ENCODE measurements around the gene TIMP4.

TIMP4 gene

DNA sequence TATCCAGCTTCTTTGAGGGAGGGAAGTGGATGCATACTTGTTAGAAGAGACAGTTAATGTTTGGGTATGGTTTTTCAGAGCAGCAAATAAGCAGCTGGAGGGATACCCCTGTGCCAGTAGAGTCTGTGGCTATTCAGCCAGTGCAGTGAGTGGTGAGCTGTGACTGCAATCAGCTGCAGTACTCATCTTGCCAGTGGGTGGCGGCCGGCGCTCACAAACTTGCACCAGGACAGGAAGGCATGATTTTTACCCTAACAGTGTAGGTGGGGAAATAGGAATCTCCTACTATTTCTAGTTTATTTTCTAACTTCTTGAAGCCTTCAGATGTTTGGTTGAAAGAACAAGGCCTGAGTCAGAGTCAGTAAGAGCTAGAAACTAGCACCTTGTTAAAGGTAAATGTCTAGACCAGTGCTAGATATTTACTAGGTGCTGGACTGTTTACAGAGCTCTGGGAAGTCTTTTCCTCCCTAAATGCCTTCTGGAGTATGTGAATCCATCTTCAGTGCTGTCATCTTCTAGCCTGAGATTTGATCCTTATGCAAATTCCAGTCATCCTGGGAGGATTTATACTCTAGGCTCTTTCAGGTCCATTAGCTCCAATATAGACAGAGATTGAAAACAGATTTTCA, 23.6 kb downstream of the TIMP4 start:
- H3K36me3 ChIP-seq (ENCODE audit: control insufficient read depth in 2 of 2, insufficient read depth in 2 of 2, low read length in 2 of 2) = no peaks in the 10 kb centered on the region
- H3K4me1 ChIP-seq (ENCODE audit: control insufficient read depth in 2 of 2, insufficient read depth in 2 of 2, low read length in 2 of 2) = peaks cover 0 to 5% of the 10 kb centered on the region in 2 donors
- H3K4me3 ChIP-seq (ENCODE audit: low read length in 2 of 2) = no peak overlapping the region
- no peaks in the 10 kb centered on the region for H3K27me3 ChIP-seq (ENCODE audit: control insufficient read depth in 2 of 2, insufficient read depth in 2 of 2, low read length in 2 of 2)
- no peaks in the 10 kb centered on the region for H3K9me3 ChIP-seq (ENCODE audit: control insufficient read depth in 2 of 2, low read length in 2 of 2)
- no peak overlapping the region for H3K27ac ChIP-seq (ENCODE audit: low read depth in 2 of 2, low read length in 2 of 2)
- H3K9ac ChIP-seq (ENCODE audit: low read depth in 1 of 2, low read length in 2 of 2) = peak overlapping the region in 1 of 2 donors; percentile 10

DNA sequence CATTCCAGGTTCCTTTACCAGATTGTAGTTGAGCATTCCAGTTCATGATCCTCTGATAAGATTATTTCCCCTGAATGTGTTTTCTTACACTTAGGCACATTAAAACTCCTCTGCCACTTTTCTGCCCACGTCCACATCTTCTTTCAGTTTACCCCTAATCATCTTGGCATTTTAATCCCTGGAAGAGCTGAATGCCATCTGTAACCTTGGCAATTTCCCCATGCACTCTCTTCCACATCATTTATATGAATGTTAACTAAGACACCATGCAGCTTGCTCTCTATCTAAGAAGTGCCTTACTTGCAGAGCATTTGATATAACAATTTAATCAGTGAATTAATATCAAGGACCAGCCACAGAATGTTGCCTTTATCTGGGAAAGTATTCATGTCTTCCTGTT, 25.8 kb downstream of the TIMP4 start:
- Histone ChIP-seq H3K9me3 (ENCODE audit: control insufficient read depth in 2 of 2, low read length in 2 of 2) (no peaks in the 10 kb centered on the region), H3K9ac (ENCODE audit: low read depth in 1 of 2, low read length in 2 of 2) (no peak overlapping the region), H3K36me3 (ENCODE audit: control insufficient read depth in 2 of 2, insufficient read depth in 2 of 2, low read length in 2 of 2) (no peaks in the 10 kb centered on the region), H3K4me1 (ENCODE audit: control insufficient read depth in 2 of 2, insufficient read depth in 2 of 2, low read length in 2 of 2) (no peaks in the 10 kb centered on the region), H3K27me3 (ENCODE audit: control insufficient read depth in 2 of 2, insufficient read depth in 2 of 2, low read length in 2 of 2) (no peaks in the 10 kb centered on the region), H3K4me3 (ENCODE audit: low read length in 2 of 2) (no peak overlapping the region), H3K27ac (ENCODE audit: low read depth in 2 of 2, low read length in 2 of 2) (no peak overlapping the region)

DNA sequence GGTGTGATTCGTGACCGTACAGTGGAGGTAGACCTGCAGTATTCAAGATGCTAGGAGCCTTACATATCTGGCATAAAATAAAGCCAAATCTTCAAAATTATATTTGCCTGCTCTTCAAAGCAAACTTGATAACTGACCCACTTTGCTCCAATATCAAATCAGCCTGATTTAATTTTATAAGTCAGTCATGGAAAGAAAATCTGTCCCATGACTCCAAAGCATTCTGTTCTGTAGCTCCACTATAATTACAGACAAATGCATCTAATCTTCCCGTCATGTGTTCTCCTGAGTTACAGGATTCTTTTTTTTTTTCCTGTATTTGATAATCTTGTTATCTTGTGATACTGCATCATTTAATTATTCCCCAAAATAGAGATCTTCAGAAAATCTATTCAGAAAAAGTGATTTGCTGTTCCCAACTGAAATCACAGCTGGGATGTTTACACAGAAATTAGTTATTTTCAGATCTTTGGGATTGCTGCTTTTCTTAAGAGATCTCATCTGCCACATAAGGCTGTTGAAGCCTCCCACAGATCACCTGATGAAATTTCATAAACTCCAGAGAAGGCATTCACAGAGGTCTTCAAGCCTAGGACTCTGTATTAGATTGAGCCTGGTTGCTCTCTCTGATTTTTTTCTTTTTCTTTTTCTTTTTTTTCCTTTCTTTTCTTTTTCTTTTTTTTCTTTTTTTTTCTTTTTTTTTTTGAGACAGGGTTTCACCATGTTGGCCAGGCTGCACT, 27.2 kb downstream of the TIMP4 start:
- Histone ChIP-seq H3K9me3 (ENCODE audit: control insufficient read depth in 2 of 2, low read length in 2 of 2) (no peaks in the 10 kb centered on the region), H3K4me1 (ENCODE audit: control insufficient read depth in 2 of 2, insufficient read depth in 2 of 2, low read length in 2 of 2) (no peaks in the 10 kb centered on the region), H3K9ac (ENCODE audit: low read depth in 1 of 2, low read length in 2 of 2) (no peak overlapping the region), H3K27me3 (ENCODE audit: control insufficient read depth in 2 of 2, insufficient read depth in 2 of 2, low read length in 2 of 2) (peaks cover 0 to 3% of the 10 kb centered on the region in 2 donors), H3K4me3 (ENCODE audit: low read length in 2 of 2) (no peak overlapping the region), H3K36me3 (ENCODE audit: control insufficient read depth in 2 of 2, insufficient read depth in 2 of 2, low read length in 2 of 2) (no peaks in the 10 kb centered on the region), H3K27ac (ENCODE audit: low read depth in 2 of 2, low read length in 2 of 2) (no peak overlapping the region)

DNA sequence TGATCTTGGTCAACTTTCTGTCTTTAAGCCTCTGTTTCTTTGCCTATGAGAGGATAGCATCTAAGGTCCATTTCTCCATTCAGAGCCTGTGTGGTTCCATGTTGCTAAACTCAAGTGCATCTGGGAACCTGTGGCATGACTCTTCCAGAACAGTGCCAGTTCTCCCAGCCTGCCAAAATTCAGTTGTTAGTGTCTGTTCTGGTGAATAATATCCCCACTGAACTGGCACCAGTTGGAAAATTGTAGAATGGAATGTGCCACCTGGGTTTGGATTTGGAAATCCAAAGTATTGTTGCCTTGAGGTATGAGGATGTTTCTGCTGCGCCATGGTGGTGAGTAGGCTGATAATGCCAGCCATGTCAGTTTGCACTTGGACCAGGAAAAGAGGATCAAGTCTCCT, 31.3 kb downstream of the TIMP4 start:
- no peaks in the 10 kb centered on the region for H3K4me1 ChIP-seq (ENCODE audit: control insufficient read depth in 2 of 2, insufficient read depth in 2 of 2, low read length in 2 of 2)
- H3K9ac ChIP-seq (ENCODE audit: low read depth in 1 of 2, low read length in 2 of 2) = no peak overlapping the region
- no peak overlapping the region for H3K4me3 ChIP-seq (ENCODE audit: low read length in 2 of 2)
- H3K27ac ChIP-seq (ENCODE audit: low read depth in 2 of 2, low read length in 2 of 2) = no peak overlapping the region
- H3K27me3 ChIP-seq (ENCODE audit: control insufficient read depth in 2 of 2, insufficient read depth in 2 of 2, low read length in 2 of 2) = peaks cover 3 to 4% of the 10 kb centered on the region in 2 donors
- no peaks in the 10 kb centered on the region for H3K9me3 ChIP-seq (ENCODE audit: control insufficient read depth in 2 of 2, low read length in 2 of 2)
- H3K36me3 ChIP-seq (ENCODE audit: control insufficient read depth in 2 of 2, insufficient read depth in 2 of 2, low read length in 2 of 2) = no peaks in the 10 kb centered on the region

DNA sequence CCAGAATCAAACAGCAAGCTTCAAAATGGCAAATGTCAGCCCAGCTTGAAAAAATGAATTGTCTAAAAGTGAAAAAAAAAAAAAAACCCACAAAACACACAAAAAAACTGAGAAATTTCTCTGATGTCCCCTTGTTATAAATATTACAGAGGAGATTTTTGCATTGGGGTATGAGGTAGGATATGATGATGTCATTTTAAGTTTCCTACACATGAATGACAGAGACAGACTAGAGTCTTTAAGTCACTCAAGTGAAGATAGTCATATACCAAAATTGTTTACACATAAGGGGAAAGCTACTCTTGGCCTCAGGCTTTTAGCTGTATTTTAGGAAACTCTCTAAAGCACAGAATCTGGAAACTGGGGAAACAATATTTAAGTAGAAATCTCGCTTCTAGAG, 32.9 kb downstream of the TIMP4 start:
- Histone ChIP-seq H3K36me3 (ENCODE audit: control insufficient read depth in 2 of 2, insufficient read depth in 2 of 2, low read length in 2 of 2) (no peaks in the 10 kb centered on the region), H3K9ac (ENCODE audit: low read depth in 1 of 2, low read length in 2 of 2) (no peak overlapping the region), H3K27me3 (ENCODE audit: control insufficient read depth in 2 of 2, insufficient read depth in 2 of 2, low read length in 2 of 2) (peaks cover 3 to 4% of the 10 kb centered on the region in 2 donors), H3K4me1 (ENCODE audit: control insufficient read depth in 2 of 2, insufficient read depth in 2 of 2, low read length in 2 of 2) (no peaks in the 10 kb centered on the region), H3K4me3 (ENCODE audit: low read length in 2 of 2) (no peak overlapping the region), H3K27ac (ENCODE audit: low read depth in 2 of 2, low read length in 2 of 2) (no peak overlapping the region), H3K9me3 (ENCODE audit: control insufficient read depth in 2 of 2, low read length in 2 of 2) (no peaks in the 10 kb centered on the region)

DNA sequence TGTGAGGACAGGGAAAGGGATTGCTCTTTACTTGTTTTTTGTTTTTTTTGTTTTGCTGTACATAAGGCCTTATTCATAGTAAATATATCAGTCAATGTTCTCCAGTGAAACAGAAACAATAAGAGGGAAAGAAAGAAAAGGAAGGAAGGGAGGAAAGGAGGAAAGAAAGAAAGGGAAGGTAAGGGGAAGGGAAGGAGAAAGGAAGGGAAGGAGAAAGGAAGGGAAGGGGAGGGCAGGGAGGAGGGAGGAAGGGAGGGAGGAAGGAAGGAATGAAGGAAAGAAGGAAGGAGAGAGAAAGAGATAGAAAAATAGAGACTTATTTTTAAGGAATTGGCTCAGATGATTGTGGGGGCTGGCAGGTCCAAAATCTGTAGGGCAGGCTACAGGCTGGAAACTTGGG, 37.2 kb downstream of the TIMP4 start:
- Histone ChIP-seq H3K9ac (ENCODE audit: low read depth in 1 of 2, low read length in 2 of 2) (no peak overlapping the region), H3K9me3 (ENCODE audit: control insufficient read depth in 2 of 2, low read length in 2 of 2) (no peaks in the 10 kb centered on the region), H3K27ac (ENCODE audit: low read depth in 2 of 2, low read length in 2 of 2) (no peak overlapping the region), H3K36me3 (ENCODE audit: control insufficient read depth in 2 of 2, insufficient read depth in 2 of 2, low read length in 2 of 2) (no peaks in the 10 kb centered on the region), H3K4me3 (ENCODE audit: low read length in 2 of 2) (no peak overlapping the region), H3K4me1 (ENCODE audit: control insufficient read depth in 2 of 2, insufficient read depth in 2 of 2, low read length in 2 of 2) (no peaks in the 10 kb centered on the region), H3K27me3 (ENCODE audit: control insufficient read depth in 2 of 2, insufficient read depth in 2 of 2, low read length in 2 of 2) (peaks cover 0 to 4% of the 10 kb centered on the region in 2 donors)

DNA sequence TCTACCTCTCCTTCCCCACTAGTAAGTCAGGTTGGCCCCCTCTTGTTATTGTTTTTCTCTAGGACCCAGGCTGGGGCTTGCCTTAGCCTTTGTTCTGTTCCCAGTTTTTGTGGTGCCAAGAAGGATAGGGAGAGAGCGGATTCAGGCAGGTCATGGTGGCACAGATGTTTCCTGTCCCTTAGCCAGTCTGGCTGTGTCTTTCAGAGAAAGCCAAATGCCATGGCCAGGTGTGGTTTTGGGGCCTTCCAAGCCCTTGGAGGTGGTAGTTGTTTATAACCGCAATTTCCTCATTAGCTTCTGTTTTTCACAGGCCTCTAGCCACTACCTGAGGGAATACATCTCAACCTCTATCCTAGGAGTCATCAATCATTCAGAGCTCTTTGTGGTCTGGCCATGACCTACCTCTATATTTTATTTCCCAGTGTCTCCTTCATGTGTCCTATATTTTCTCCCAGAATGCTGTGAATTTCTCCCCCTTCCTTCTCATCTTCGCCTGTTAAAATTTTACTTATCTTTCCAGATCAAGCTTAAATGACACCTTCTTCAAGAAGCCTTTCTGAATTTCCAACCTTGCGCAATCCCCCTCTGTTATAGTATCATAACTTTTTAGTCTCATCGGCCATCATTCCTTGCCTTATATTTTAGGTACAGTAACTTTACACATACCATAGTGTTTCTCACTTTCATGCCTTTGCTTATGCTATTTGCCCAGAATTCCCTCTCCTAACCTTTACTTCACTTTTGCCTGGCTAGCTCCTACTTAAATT, 38.2 kb downstream of the TIMP4 start:
- no peaks in the 10 kb centered on the region for H3K4me1 ChIP-seq (ENCODE audit: control insufficient read depth in 2 of 2, insufficient read depth in 2 of 2, low read length in 2 of 2)
- H3K9me3 ChIP-seq (ENCODE audit: control insufficient read depth in 2 of 2, low read length in 2 of 2) = no peaks in the 10 kb centered on the region
- H3K36me3 ChIP-seq (ENCODE audit: control insufficient read depth in 2 of 2, insufficient read depth in 2 of 2, low read length in 2 of 2) = no peaks in the 10 kb centered on the region
- peaks cover 0 to 3% of the 10 kb centered on the region in 2 donors for H3K27me3 ChIP-seq (ENCODE audit: control insufficient read depth in 2 of 2, insufficient read depth in 2 of 2, low read length in 2 of 2)
- no peak overlapping the region for H3K4me3 ChIP-seq (ENCODE audit: low read length in 2 of 2)
- H3K9ac ChIP-seq (ENCODE audit: low read depth in 1 of 2, low read length in 2 of 2) = no peak overlapping the region
- H3K27ac ChIP-seq (ENCODE audit: low read depth in 2 of 2, low read length in 2 of 2) = no peak overlapping the region

DNA sequence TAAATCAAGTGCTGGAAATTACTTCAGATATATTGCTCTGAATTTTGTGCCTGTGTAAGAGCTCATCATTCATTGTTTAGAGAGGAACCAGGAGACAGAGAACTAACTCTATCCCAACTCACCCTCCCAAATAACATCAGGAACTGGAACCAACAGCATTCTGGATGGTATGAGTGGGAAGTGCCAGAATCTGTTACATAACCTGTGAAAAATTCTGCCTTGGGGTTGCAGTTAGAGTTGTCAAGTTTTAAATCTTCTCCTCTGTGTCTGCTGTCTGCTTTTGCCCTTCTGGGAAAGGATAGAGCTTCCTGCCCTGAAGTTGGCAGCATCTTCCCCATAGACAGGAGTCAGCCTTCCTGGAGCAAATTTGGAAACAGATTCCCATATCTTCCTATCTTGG, 41.2 kb downstream of the TIMP4 start:
- Histone ChIP-seq H3K27me3 (ENCODE audit: control insufficient read depth in 2 of 2, insufficient read depth in 2 of 2, low read length in 2 of 2) (peaks cover 0 to 3% of the 10 kb centered on the region in 2 donors), H3K36me3 (ENCODE audit: control insufficient read depth in 2 of 2, insufficient read depth in 2 of 2, low read length in 2 of 2) (no peaks in the 10 kb centered on the region), H3K4me3 (ENCODE audit: low read length in 2 of 2) (no peak overlapping the region), H3K27ac (ENCODE audit: low read depth in 2 of 2, low read length in 2 of 2) (no peak overlapping the region), H3K4me1 (ENCODE audit: control insufficient read depth in 2 of 2, insufficient read depth in 2 of 2, low read length in 2 of 2) (no peaks in the 10 kb centered on the region), H3K9me3 (ENCODE audit: control insufficient read depth in 2 of 2, low read length in 2 of 2) (no peaks in the 10 kb centered on the region), H3K9ac (ENCODE audit: low read depth in 1 of 2, low read length in 2 of 2) (no peak overlapping the region)

DNA sequence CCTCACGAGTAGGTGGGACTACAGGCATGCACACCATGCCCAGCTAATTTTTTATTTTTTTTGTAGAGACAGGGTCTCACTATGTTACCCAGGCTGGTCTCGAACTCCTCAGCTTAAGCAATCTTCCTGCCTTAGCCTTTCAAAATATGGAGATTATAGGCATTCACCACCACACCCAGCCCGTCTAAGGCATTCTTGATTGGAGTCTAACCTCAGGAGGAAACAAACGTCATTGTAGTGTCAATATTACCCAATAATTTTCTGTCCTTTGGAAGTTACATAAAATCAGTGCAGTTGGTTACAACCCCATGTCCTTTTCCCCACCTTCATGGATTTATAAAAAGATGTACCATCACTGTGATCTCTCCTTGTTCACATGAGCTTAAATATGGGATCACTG, 41.8 kb downstream of the TIMP4 start:
- Histone ChIP-seq H3K27me3 (ENCODE audit: control insufficient read depth in 2 of 2, insufficient read depth in 2 of 2, low read length in 2 of 2) (peaks cover 0 to 3% of the 10 kb centered on the region in 2 donors), H3K9me3 (ENCODE audit: control insufficient read depth in 2 of 2, low read length in 2 of 2) (no peaks in the 10 kb centered on the region), H3K4me3 (ENCODE audit: low read length in 2 of 2) (no peak overlapping the region), H3K4me1 (ENCODE audit: control insufficient read depth in 2 of 2, insufficient read depth in 2 of 2, low read length in 2 of 2) (no peaks in the 10 kb centered on the region), H3K36me3 (ENCODE audit: control insufficient read depth in 2 of 2, insufficient read depth in 2 of 2, low read length in 2 of 2) (no peaks in the 10 kb centered on the region), H3K9ac (ENCODE audit: low read depth in 1 of 2, low read length in 2 of 2) (no peak overlapping the region), H3K27ac (ENCODE audit: low read depth in 2 of 2, low read length in 2 of 2) (no peak overlapping the region)

DNA sequence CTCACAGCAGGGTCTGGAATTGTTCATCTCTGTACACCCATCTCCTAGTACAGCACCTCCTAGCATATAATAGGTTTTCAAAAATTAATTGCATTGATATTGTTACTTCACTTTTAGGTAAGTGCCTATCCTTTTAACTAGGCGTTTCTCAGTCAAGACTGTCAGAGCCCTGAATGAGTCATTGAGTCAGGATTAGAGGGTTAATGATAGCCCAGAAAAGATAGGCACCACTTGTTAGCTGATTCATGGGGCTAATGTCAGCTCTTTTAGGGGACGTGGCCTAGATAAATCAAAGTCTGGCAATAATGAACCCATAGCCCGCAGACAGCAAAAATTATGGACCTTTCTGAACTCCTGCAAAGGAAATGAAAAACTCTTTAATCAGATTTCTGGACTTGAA, 42.9 kb downstream of the TIMP4 start:
- Histone ChIP-seq H3K36me3 (ENCODE audit: control insufficient read depth in 2 of 2, insufficient read depth in 2 of 2, low read length in 2 of 2) (no peaks in the 10 kb centered on the region), H3K9me3 (ENCODE audit: control insufficient read depth in 2 of 2, low read length in 2 of 2) (no peaks in the 10 kb centered on the region), H3K27me3 (ENCODE audit: control insufficient read depth in 2 of 2, insufficient read depth in 2 of 2, low read length in 2 of 2) (peaks cover 0 to 3% of the 10 kb centered on the region in 2 donors), H3K27ac (ENCODE audit: low read depth in 2 of 2, low read length in 2 of 2) (no peak overlapping the region), H3K9ac (ENCODE audit: low read depth in 1 of 2, low read length in 2 of 2) (no peak overlapping the region), H3K4me3 (ENCODE audit: low read length in 2 of 2) (no peak overlapping the region), H3K4me1 (ENCODE audit: control insufficient read depth in 2 of 2, insufficient read depth in 2 of 2, low read length in 2 of 2) (no peaks in the 10 kb centered on the region)
